ENCODE results near the gene ATP1A4. TPM values are rescaled to one million over a fixed set of nuclear protein-coding genes. Genes with fewer than 3 reads are reported as not detected.

Gene ATP1A4
- total RNA-seq, 2 experiments from 2014 or later: not detected

GRCh38 chr1:160193832-160194736, 42.7 kb downstream of the ATP1A4 start:
- TF ChIP-seq EZH2phosphoT487 (IDR thresholded peaks at IDR 0.05; ENCODE audit: borderline replicate concordance, low read depth, low read length): no peak
- no peak for TF ChIP-seq CTCF (conservative IDR thresholded peaks at IDR 0.05; ENCODE audit: low read length)
- no peaks in the 10 kb centered on the region for H3K36me3 ChIP-seq (ENCODE audit: insufficient read depth, low read length)
- H4K20me1 ChIP-seq (ENCODE audit: insufficient read depth, low read length): no peaks in the 10 kb centered on the region
- no peak overlapping the region for H3K27ac ChIP-seq (ENCODE audit: low read depth, low read length, poor library complexity, severe bottlenecking)
- no peak overlapping the region for H3K4me3 ChIP-seq (ENCODE audit: low read depth, low read length, poor library complexity, severe bottlenecking)
- no peak for DNase-seq (ENCODE audit: low spot score)
- H3K4me2 ChIP-seq (ENCODE audit: low read length): no peak overlapping the region
- H2AFZ ChIP-seq (ENCODE audit: low read length): no peak overlapping the region
- ChIA-PET POLR2A (interaction anchor here (0.7 to 2.2 kb wide), 3 partner anchors 10 to 98 kb away, joined by 4 to 9 read pairs (median 7); no protein-coding TSS in a partner anchor), CTCF (ENCODE audit: unreplicated experiment) (interaction anchor here (0.5 to 1.6 kb wide), 9 partner anchors 7 to 183 kb away, joined by 3 to 12 read pairs (median 5); partner anchors contain the start of gene PEX19)
- no peaks in the 10 kb centered on the region for H3K9me3 ChIP-seq (ENCODE audit: low read length)
- H3K9me2 ChIP-seq (ENCODE audit: insufficient read depth, low read length): no peaks in the 10 kb centered on the region
- peaks cover 7% of the 10 kb centered on the region for H3K4me1 ChIP-seq (ENCODE audit: insufficient read depth, low read length, poor library complexity, severe bottlenecking)
- no peaks in the 10 kb centered on the region for H3K79me2 ChIP-seq (ENCODE audit: insufficient read depth, low read depth, low read length)
- intact Hi-C loops (cut with micrococcal nuclease; ENCODE audit: unreplicated experiment): loop anchor here (1.0 kb wide), 5 partner anchors 25 to 182 kb away; no protein-coding TSS in a partner anchor
- BruUV-seq (replicated peaks): no TSS peak

GRCh38 chr1:160194737-160195059, 43.3 kb downstream of the ATP1A4 start:
- TF ChIP-seq EZH2phosphoT487 (IDR thresholded peaks at IDR 0.05; ENCODE audit: borderline replicate concordance, low read depth, low read length) (no peak), CTCF (conservative IDR thresholded peaks at IDR 0.05; ENCODE audit: low read length) (no peak)
- H3K4me1 ChIP-seq (ENCODE audit: insufficient read depth, low read length, poor library complexity, severe bottlenecking): peaks cover 7% of the 10 kb centered on the region
- H3K4me2 ChIP-seq (ENCODE audit: low read length): no peak overlapping the region
- ChIA-PET POLR2A (no interaction called here), CTCF (ENCODE audit: unreplicated experiment) (no interaction called here)
- intact Hi-C loops (cut with micrococcal nuclease; ENCODE audit: unreplicated experiment): no loop called here
- no peaks in the 10 kb centered on the region for H3K9me3 ChIP-seq (ENCODE audit: low read length)
- H2AFZ ChIP-seq (ENCODE audit: low read length): no peak overlapping the region
- no peaks in the 10 kb centered on the region for H3K36me3 ChIP-seq (ENCODE audit: insufficient read depth, low read length)
- DNase-seq (ENCODE audit: low spot score): no peak
- no peaks in the 10 kb centered on the region for H4K20me1 ChIP-seq (ENCODE audit: insufficient read depth, low read length)
- no peak overlapping the region for H3K27ac ChIP-seq (ENCODE audit: low read depth, low read length, poor library complexity, severe bottlenecking)
- no peaks in the 10 kb centered on the region for H3K9me2 ChIP-seq (ENCODE audit: insufficient read depth, low read length)
- no peak overlapping the region for H3K4me3 ChIP-seq (ENCODE audit: low read depth, low read length, poor library complexity, severe bottlenecking)
- BruUV-seq (replicated peaks): no TSS peak
- H3K79me2 ChIP-seq (ENCODE audit: insufficient read depth, low read depth, low read length): no peaks in the 10 kb centered on the region

GRCh38 chr1:160196143-160196542, 44.7 kb downstream of the ATP1A4 start:
- Histone ChIP-seq H3K9me3 (ENCODE audit: low read length) (no peaks in the 10 kb centered on the region), H4K20me1 (ENCODE audit: insufficient read depth, low read length) (no peaks in the 10 kb centered on the region), H3K27ac (ENCODE audit: low read depth, low read length, poor library complexity, severe bottlenecking) (no peak overlapping the region), H3K79me2 (ENCODE audit: insufficient read depth, low read depth, low read length) (no peaks in the 10 kb centered on the region), H3K4me1 (ENCODE audit: insufficient read depth, low read length, poor library complexity, severe bottlenecking) (peaks cover 12% of the 10 kb centered on the region), H2AFZ (ENCODE audit: low read length) (no peak overlapping the region), H3K36me3 (ENCODE audit: insufficient read depth, low read length) (no peaks in the 10 kb centered on the region), H3K9me2 (ENCODE audit: insufficient read depth, low read length) (no peaks in the 10 kb centered on the region), H3K4me3 (ENCODE audit: low read depth, low read length, poor library complexity, severe bottlenecking) (no peak overlapping the region), H3K4me2 (ENCODE audit: low read length) (no peak overlapping the region)
- ChIA-PET CTCF (ENCODE audit: unreplicated experiment) (interaction anchor here (0.8 kb wide), 1 partner anchor 8 kb away, joined by 4 read pairs; no protein-coding TSS in a partner anchor), POLR2A (interaction anchor here (0.6 kb wide), 2 partner anchors 67 to 1154 kb away, joined by 3 to 5 read pairs; no protein-coding TSS in a partner anchor)
- TF ChIP-seq EZH2phosphoT487 (IDR thresholded peaks at IDR 0.05; ENCODE audit: borderline replicate concordance, low read depth, low read length): no peak
- no peak for TF ChIP-seq CTCF (conservative IDR thresholded peaks at IDR 0.05; ENCODE audit: low read length)
- BruUV-seq (replicated peaks): no TSS peak
- intact Hi-C loops (cut with micrococcal nuclease; ENCODE audit: unreplicated experiment): no loop called here
- no peak for DNase-seq (ENCODE audit: low spot score)

Measured in OCI-LY7 (cell line).